ENCODE results near the gene MME. TPM values are rescaled to one million over a fixed set of nuclear protein-coding genes. Genes with fewer than 3 reads are reported as not detected.
"Not testable (repeated sequence)": the region's sequence is repeated elsewhere in the genome, so short reads cannot be mapped to it uniquely, and the experiment has no call there.

Gene MME
- total RNA-seq, 1 donor from 2014 or later: 11.6 TPM

- DNase-seq (ENCODE audit: extremely low read depth, low read depth, low spot score): no peak
Observed at GRCh38 chr3:155083313-155083905, 3.3 kb downstream of the MME start.

DNA sequence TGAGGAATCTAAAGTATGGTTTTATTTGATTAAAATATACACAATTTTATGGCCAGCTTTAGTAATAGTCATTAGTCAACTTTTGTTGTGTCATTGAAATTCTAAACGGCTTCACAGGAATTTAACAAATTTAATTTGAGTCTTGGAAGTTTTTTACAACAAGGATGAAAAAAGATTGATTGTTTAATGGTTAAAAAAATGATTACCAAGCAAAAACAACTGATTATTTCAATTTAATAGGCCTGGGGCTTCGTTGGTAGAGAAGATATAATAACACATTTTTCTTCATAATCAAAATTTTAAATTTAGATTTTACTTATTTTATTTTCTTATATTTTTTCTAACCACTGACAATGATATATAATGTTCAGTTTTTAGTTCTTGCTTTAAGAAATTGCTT, 4.4 kb downstream of the MME start:
- DNase-seq (ENCODE audit: extremely low read depth, low read depth, low spot score): no peak

GRCh38 chr3:155086051-155086450, 5.9 kb downstream of the MME start:
- DNase-seq (ENCODE audit: extremely low read depth, low read depth, low spot score): no peak

DNA sequence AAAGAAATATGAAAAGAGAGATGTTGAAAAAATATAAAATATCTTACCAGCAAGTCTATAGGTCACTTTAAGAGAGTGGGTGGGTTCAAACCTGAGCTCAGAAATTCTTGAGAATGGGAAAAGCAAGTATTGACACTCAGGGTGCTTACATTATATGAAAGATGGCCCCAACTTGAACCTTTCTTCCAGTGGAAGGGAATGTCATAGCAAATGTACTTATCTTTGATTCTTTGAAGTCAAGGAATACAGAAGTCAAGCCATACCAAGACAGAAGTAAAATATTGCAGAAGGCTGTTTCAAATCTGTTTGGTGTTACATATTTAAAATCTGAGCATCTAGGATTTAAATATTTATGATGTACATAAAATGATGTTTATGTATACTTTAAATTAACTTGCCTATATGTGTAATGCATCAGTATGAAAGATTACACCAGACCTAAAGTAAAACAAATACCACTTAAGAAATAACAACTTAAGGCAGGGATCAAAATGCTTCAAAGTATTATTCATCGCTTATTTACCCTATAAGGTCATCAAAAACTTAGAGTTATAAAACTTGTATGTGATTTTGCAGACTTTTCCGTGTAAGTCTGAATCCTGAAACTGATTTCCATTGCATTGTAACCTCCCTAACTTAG, 8.7 kb downstream of the MME start:
- DNase-seq (ENCODE audit: extremely low read depth, low read depth, low spot score): no peak

- DNase-seq (ENCODE audit: extremely low read depth, low read depth, low spot score): no peak
Observed at GRCh38 chr3:155089495-155089894, 9.4 kb downstream of the MME start.

DNA sequence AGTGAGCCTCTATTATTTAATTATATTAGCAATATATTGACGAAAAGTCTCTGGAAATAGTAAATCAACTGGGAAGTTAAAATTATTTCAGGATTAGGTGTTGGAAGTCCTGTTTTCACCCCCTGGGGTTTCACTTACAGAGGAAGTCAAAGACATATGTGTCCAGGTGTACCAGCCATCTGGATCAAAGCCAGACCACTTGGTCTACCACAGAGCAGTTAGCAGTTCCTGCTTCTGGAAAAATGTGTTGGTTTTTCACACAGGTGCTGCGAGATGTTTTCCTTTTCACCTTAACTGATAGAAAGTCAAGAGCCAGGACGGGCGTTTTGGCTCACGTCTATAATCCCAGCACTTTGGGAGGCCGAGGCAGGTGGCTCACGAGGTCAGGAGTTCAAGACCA, 13.1 kb downstream of the MME start:
- no peak for DNase-seq (ENCODE audit: extremely low read depth, low read depth, low spot score)

GRCh38 chr3:155096303-155097008, 16.3 kb downstream of the MME start:
- no peak for DNase-seq (ENCODE audit: extremely low read depth, low read depth, low spot score)

DNA sequence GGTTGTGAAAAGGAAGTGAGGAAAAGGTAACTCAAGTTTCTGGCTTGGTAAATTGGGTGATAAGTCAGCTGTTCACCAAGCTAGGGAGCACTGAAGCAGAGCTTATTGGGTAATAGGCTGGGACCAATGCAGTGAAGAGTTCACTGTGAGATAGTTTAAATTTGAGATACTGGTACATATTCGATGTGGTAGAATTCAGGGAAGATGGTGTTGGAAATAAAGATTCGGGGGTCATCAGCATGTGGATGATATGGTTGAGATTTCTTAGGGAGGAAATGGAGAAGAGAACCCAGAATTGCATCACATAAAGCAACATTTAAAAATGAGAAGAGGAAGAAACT, 16.9 kb downstream of the MME start:
- DNase-seq (ENCODE audit: extremely low read depth, low read depth, low spot score): no peak

DNA sequence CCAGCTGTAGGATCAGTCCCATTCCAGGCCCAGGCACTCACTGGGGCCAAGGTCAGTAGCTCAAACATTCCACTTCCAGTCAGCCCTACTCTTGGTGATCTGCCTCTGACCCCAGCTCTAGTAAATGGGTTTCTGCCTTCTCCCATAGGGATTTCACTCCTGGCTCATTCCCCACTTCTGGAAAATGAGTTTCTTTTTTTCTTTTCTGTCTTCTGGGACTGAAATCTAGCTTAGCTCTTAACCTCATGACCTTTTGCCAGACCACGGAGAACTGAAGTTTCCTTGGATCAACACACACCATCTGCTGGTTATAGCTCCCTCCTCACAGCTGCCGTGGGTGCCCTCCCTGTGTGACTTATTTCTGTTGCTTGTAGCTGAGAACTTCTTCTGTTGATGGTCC, 21.3 kb downstream of the MME start:
- no peak for DNase-seq (ENCODE audit: extremely low read depth, low read depth, low spot score)

DNA sequence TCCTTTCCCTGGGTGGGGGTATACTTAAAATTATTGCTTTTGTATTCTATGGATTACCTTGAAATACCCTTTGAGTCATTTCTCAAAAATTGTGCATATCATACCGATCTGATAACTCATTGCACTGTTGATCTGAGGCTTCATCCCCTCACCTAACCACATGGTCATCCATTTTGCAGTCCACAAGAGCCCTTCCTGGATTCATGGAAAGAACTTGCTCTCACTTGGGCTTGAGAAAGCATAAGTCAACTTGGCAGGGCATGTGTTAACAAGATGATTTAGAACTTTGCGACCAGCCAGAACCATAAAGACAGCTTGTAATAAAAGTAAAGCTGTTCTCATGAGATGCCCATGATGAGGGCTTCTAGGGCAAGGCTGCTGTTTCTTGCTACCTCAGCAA, 22.2 kb downstream of the MME start:
- DNase-seq (ENCODE audit: extremely low read depth, low read depth, low spot score): no peak

GRCh38 chr3:155103686-155104085, 23.6 kb downstream of the MME start:
- no peak for DNase-seq (ENCODE audit: extremely low read depth, low read depth, low spot score)

DNA sequence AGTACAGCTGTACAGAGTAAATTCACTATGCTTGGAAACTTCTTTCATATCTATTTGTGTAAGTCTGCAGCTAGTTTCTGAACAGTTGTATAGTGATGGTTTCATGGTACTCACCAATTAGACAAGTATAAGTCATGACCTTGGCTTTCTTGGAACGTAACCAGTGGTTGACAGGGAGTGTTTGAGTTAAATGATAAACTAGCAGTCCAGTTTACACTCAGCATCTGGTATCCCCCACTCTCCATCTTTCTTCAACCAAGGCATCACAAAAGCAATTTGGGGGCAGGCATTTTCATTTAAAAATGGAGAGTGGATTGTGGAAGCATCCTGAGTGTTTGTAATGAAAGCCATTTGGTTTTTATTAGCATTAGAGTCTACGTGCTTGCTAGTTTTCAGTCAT, 26.0 kb downstream of the MME start:
- DNase-seq (ENCODE audit: extremely low read depth, low read depth, low spot score): no peak

GRCh38 chr3:155110022-155110421, 29.9 kb downstream of the MME start:
- no peak for DNase-seq (ENCODE audit: extremely low read depth, low read depth, low spot score)

DNA sequence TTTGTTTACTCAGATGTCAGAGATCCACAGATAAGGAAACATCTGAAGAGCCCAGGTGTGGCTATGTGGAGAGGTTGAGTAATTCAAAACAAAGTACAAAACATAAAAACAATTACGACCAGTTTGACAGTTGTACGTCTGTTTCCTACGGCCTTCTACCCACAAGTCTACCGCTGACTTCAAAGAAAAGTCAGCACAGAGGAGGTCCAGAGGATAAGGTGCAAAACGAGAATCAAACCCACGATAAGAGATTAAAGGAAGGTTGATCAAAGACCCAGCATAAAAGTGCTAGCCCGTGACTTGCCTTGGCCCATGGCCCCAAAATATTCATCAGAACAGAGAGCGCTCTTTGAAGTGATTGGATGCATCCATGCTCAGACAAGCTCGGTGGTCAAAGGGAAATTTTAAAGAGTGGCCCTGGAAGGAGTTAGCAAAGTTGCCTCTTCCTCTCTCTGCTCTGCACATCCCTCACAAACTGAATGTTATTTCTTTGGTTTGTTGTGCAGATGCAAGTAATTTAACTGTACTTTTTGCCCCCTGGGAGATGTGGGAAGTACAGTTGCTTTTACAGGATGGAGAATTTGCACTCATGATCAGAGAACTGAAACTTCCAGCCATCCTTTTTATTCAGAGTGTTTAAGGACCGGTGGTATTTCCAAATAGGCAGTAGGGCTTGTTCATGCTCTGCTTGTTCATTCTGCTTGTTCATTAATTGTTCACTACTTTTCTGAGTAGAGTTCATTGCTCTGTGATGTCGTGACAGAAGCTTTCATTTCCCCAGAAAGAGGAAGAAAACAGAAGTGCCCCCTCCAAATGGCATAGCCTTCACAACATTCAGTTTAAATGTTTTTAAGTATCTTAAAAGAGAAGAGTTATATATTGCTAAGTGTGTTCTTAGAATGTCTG, 31.1 kb downstream of the MME start:
- no peak for DNase-seq (ENCODE audit: extremely low read depth, low read depth, low spot score)

DNA sequence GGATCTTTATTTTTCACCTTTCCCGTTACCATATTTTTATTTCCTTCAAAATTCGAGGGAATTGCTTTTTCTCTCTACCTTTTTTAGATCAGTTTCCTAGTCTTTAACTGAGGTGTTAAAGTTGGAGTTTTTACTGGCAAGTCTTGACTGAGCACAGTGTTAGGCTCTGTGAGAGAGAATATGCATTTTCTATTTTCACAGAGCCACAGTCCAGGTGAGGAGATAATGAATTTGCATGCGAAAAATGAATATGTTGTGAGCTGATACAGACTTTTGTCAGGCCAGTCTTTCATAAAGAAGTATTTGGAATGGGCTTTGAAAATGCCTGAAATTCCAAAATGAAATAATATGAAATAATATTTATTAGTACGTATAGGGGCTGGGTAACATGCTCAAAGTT, 31.9 kb downstream of the MME start:
- DNase-seq (ENCODE audit: extremely low read depth, low read depth, low spot score): no peak

DNA sequence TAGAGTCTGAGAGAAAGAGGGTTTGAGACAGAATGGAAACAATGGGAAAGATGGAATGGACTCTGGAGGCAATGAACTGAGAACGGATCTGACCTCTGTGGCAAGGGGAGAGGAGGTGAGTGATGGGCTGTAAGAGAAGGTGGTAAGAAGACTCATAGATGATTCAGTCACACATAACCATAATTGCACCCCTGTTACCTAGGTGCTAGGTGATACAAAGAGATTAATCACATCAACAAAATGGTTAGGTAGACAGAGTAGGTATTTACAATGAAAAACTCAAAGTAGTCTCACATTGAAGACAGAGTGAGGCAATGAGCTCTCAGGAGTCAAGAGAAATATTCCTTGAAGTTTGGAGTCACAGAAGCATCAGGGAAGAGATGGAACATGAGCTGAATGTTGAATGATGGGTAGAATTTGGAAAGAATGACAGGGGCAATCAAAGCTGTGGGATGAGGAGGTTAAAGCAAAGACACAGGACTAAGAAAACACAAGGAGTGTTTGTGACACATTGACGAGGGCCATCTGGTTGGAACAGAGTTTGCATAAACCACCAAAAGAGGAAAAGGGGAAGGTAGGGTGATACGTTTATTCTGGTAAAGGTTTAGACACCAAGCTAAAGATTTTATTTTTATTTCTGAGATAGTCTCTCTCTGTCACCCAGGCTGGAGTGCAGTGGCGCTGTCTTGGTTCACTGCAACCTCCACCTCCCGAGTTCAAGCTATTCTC, 32.7 kb downstream of the MME start:
- DNase-seq (ENCODE audit: extremely low read depth, low read depth, low spot score): no peak

GRCh38 chr3:155124745-155125144, 44.6 kb downstream of the MME start:
- not testable (repeated sequence) for DNase-seq (ENCODE audit: extremely low read depth, low read depth, low spot score)

DNA sequence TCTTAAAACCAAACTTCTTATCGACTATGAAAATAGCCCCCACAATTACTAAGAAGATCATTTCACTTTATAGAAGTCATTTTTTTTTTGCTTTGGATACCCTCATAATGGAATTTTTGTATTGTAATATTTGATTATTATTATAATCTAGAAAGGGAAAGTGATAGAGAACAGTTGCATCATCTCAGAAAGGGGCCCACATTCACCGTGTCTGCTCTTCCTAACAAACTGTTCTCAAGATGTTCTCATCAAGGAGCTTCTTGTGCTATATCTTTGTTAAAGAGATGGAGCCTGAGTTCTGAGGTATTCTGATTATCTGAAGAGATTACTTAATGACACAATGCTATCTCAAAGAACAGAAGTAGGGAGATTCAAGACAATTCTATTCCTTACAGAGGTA, 49.3 kb downstream of the MME start:
- no peak for DNase-seq (ENCODE audit: extremely low read depth, low read depth, low spot score)

DNA sequence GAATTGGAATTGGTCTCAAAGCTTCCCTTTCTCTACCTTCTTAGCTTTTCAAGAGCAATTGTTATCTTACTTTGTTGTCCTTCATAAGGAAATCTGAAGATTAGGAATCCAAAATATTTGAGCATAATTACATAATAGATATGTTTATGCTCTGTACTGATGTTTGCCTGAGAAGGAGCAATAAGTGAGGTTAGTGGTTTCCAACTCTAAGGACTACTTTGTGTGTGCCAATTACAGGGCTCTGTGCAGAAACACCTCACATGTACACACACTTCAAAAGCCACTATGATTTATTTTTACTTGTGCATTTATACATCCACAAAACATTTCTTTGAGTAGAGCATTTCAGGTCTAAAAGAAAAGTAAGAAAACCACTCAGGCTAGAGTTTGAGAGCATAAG, 49.9 kb downstream of the MME start:
- no peak for DNase-seq (ENCODE audit: extremely low read depth, low read depth, low spot score)

DNA sequence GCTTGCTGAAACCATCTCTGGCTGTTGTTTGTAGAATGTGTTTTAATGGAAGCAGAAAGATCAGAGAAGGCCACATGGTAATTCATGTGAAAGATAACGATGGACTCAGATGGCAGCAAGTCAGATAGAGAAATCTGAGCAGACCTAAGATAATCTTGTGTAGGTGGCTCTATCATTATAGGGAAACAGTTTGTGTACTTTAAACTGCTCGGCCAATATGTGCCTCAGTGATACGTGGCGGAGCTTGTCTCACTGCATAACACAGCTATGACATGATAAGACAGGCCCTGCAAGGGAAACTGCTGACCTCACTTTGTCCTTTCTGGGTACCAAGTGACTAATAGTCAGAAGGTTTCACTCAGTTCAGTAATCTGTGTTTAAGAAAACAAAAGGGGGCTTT, 51.0 kb downstream of the MME start:
- no peak for DNase-seq (ENCODE audit: extremely low read depth, low read depth, low spot score)

DNA sequence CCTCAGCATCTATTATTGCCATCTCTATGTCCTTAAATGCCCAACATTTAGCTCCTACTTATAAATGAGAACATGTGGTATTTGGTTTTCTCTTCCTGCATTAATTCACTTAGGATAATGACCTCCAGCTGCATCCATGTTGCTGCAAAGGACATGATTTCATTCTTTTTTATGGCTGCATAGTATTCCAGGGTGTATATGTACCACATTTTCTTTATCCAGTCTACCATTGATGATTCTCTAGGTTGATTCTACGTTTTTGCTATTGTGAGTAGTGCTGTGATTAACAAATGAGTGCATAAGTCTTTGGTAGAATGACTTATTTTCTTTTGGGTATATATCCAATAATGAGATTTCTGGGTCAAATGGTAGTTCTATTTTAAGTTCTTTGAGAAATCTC, 54.2 kb downstream of the MME start:
- not testable (repeated sequence) for DNase-seq (ENCODE audit: extremely low read depth, low read depth, low spot score)
